Measurements from ENCODE around the gene SMURF2.

DNA sequence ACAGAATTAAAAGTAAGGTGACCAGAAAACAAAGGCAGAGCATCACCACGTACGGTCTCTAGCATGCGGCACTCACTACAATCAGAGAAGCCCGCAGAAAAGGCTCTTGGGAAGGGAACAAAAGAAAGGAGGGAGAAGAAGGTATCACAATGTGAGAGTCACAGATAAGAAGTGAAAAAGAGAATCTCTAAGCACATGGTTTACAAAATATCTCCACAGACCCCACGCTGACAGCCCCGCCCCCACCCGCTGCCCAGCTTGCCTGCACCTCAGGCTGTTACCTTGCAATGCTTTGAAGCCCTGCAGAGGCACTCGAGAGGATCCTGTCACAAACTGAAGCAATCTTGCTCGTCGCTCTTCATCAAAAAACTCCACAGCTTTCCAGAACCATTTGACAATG, 114.8 kb downstream of the SMURF2 start:
- TF ChIP-seq, protein P1, sequence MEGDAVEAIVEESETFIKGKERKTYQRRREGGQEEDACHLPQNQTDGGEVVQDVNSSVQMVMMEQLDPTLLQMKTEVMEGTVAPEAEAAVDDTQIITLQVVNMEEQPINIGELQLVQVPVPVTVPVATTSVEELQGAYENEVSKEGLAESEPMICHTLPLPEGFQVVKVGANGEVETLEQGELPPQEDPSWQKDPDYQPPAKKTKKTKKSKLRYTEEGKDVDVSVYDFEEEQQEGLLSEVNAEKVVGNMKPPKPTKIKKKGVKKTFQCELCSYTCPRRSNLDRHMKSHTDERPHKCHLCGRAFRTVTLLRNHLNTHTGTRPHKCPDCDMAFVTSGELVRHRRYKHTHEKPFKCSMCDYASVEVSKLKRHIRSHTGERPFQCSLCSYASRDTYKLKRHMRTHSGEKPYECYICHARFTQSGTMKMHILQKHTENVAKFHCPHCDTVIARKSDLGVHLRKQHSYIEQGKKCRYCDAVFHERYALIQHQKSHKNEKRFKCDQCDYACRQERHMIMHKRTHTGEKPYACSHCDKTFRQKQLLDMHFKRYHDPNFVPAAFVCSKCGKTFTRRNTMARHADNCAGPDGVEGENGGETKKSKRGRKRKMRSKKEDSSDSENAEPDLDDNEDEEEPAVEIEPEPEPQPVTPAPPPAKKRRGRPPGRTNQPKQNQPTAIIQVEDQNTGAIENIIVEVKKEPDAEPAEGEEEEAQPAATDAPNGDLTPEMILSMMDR (IDR thresholded peaks at IDR 0.05) = no peak
- no peak for TF ChIP-seq POLR2A (IDR thresholded peaks at IDR 0.05)
